Breast epithelium (tissue), 4 donors: ENCODE data around the gene FCHO2. TPM values are rescaled to one million over a fixed set of nuclear protein-coding genes. Genes with fewer than 3 reads are reported as not detected.
"Not testable (repeated sequence)": the region's sequence is repeated elsewhere in the genome, so short reads cannot be mapped to it uniquely, and the experiment has no call there.

Source experiments
- DNase-seq, 2 donors: peaks; one replicate each; pipeline ENCODE4 v3.0.0-alpha.2; 2019; ENCODE audit warnings: low spot score in 2 of 2
- H3K27ac ChIP-seq, 2 donors: fragments of 200-600 bp; sonication (generic) in 1 of 2; one replicate each; pipeline ENCODE4 v1.5.1; 2016 to 2019; ENCODE audit warnings: mild to moderate bottlenecking in 1 of 2
- H3K27me3 ChIP-seq, 2 donors: fragments of 200-600 bp; sonication (generic) in 1 of 2; one replicate each; pipeline versions ENCODE4 v1.5.1 to v1.6.0; 2017 to 2019; ENCODE audit warnings: control low read depth in 1 of 2, mild to moderate bottlenecking in 1 of 2
- H3K36me3 ChIP-seq: fragments of 200-600 bp; one replicate; pipeline ENCODE4 v1.5.1; 2019
- H3K4me1 ChIP-seq, 2 donors: fragments of 200-600 bp; sonication (generic); one replicate each; pipeline ENCODE4 v1.5.1; 2016 to 2019; ENCODE audit warnings: control low read depth in 1 of 2
- H3K4me3 ChIP-seq, 3 donors: fragments of 200-600 bp; sonication (generic); 1 replicate in 2 of 3; 2 replicates in 1 of 3; pipeline ENCODE4 v1.5.1; 2016 to 2019; ENCODE audit warnings: mild to moderate bottlenecking in 3 of 3, moderate library complexity in 2 of 3
- H3K9me3 ChIP-seq, 2 donors: fragments of 200-600 bp; sonication (generic) in 1 of 2; one replicate each; pipeline ENCODE4 v1.5.1; 2016 to 2019; ENCODE audit warnings: control low read depth in 1 of 2
- POLR2A ChIP-seq: fragments of 450-650 bp; IDR thresholded peaks from one replicate; pipeline ENCODE4 v1.6.1; 2016; ENCODE audit warnings: antibody characterized with exemption, mild to moderate bottlenecking, moderate library complexity
- POLR2AphosphoS5 ChIP-seq, 3 donors: sonication (generic); formaldehyde crosslinking; IDR thresholded peaks; one replicate each; pipeline ENCODE4 v1.6.1; 2017; ENCODE audit warnings: antibody characterized with exemption in 3 of 3
- intact Hi-C: fragments of 100-400 bp; cut with DNase I; formaldehyde crosslinking; loops from one replicate; pipeline ENCODE4 v1.15.1; 2023; ENCODE audit warnings: low total_unique reads
- total RNA-seq, 3 donors: library from RNA; depleted of rRNA; stranded (reverse); fragments of >200 nt; gene quantifications; one replicate each; pipeline ENCODE4 v1.1.0, GENCODE V29; 2016
- TF ChIP-seq, protein P1 (sequence below), 3 donors: fragments of 450-650 bp; IDR thresholded peaks; one replicate each; pipeline ENCODE4 v1.5.1; 2016 to 2017; ENCODE audit warnings: antibody characterized with exemption in 3 of 3, mild to moderate bottlenecking in 3 of 3, moderate library complexity in 3 of 3

The FCHO2 gene
- total RNA-seq, 3 donors from 2014 or later, result 30.5 to 58.8 (median 46.7) TPM

GRCh38 chr5:72957337-72957736 lies 1.5 kb downstream of the FCHO2 start:
- no peaks in the 10 kb centered on the region for H3K27me3 ChIP-seq
- peak overlapping the region; percentile 72 to 90 (median 88) for H3K4me3 ChIP-seq
- H3K36me3 ChIP-seq, result no peaks in the 10 kb centered on the region
- no peaks in the 10 kb centered on the region for H3K9me3 ChIP-seq
- no peak for DNase-seq
- H3K4me1 ChIP-seq, result no peaks in the 10 kb centered on the region
- peak overlapping the region; percentile 96 to 99 for H3K27ac ChIP-seq
- no peak for TF ChIP-seq POLR2A
- TF ChIP-seq, protein P1, sequence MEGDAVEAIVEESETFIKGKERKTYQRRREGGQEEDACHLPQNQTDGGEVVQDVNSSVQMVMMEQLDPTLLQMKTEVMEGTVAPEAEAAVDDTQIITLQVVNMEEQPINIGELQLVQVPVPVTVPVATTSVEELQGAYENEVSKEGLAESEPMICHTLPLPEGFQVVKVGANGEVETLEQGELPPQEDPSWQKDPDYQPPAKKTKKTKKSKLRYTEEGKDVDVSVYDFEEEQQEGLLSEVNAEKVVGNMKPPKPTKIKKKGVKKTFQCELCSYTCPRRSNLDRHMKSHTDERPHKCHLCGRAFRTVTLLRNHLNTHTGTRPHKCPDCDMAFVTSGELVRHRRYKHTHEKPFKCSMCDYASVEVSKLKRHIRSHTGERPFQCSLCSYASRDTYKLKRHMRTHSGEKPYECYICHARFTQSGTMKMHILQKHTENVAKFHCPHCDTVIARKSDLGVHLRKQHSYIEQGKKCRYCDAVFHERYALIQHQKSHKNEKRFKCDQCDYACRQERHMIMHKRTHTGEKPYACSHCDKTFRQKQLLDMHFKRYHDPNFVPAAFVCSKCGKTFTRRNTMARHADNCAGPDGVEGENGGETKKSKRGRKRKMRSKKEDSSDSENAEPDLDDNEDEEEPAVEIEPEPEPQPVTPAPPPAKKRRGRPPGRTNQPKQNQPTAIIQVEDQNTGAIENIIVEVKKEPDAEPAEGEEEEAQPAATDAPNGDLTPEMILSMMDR (IDR thresholded peaks at IDR 0.05), result no peak
- no peak for TF ChIP-seq POLR2AphosphoS5 (IDR thresholded peaks at IDR 0.05)
- intact Hi-C loops, result no loop called here

DNA sequence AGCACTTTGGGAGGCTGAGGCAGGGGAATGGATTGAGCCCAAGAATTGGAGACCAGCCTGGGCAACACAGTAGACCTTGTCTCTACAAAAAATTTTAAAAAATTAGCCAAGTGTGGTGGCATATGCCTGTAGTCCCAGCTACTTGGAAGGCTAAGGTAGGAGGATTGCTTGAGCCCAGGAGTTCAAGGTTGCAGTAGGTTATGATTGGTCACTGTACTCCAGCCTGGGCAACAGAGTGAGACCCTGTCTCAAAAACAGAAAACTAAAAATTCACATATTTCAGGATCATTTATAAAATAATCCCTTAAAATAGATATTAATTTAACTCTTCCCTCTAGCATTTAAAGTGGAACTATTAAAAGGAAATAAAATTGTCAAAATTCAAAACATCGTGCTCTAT lies 3.4 kb downstream of the FCHO2 start:
- intact Hi-C loops, result no loop called here
- H3K4me1 ChIP-seq, result no peaks in the 10 kb centered on the region
- no peaks in the 10 kb centered on the region for H3K27me3 ChIP-seq
- H3K27ac ChIP-seq, result no peak overlapping the region
- no peak overlapping the region for H3K4me3 ChIP-seq
- TF ChIP-seq POLR2AphosphoS5 (IDR thresholded peaks at IDR 0.05), result no peak
- TF ChIP-seq, protein P1 (IDR thresholded peaks at IDR 0.05), result no peak
- no peak for TF ChIP-seq POLR2A
- no peaks in the 10 kb centered on the region for H3K36me3 ChIP-seq
- H3K9me3 ChIP-seq, result no peaks in the 10 kb centered on the region
- DNase-seq, result no peak

DNA sequence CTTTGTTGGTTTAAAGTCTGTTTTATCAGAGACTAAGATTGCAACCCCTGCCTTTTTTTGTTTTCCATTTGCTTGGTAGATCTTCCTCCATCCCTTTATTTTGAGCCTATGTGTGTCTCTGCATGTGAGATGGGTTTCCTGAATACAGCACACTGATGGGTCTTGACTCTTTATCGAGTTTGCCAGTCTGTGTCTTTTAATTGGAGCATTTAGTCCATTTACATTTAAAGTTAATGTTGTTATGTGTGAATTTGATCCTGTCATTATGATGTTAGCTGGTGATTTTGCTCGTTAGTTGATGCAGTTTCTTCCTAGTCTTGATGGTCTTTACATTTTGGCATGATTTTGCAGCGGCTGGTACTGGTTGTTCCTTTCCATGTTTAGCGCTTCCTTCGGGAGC lies 18.6 kb downstream of the FCHO2 start:
- intact Hi-C loops, H3K4me1 ChIP-seq, H3K27ac ChIP-seq, DNase-seq, H3K27me3 ChIP-seq, H3K36me3 ChIP-seq, H3K9me3 ChIP-seq, H3K4me3 ChIP-seq: not testable (repeated sequence)

GRCh38 chr5:72976810-72977209 lies 21.0 kb downstream of the FCHO2 start:
- intact Hi-C loops, result not testable (repeated sequence)

GRCh38 chr5:72985719-72986118 lies 29.9 kb downstream of the FCHO2 start:
- intact Hi-C loops, result no loop called here
- TF ChIP-seq POLR2AphosphoS5 (IDR thresholded peaks at IDR 0.05) (no peak), POLR2A (no peak)
- TF ChIP-seq, protein P1 (IDR thresholded peaks at IDR 0.05), result no peak
- no peak overlapping the region for H3K4me3 ChIP-seq

More at GRCh38 chr5:72976810-72977209, 21.0 kb downstream of the FCHO2 start:
- not testable (repeated sequence) for H3K36me3 ChIP-seq, H3K9me3 ChIP-seq, DNase-seq, H3K27me3 ChIP-seq, H3K4me3 ChIP-seq, H3K27ac ChIP-seq, H3K4me1 ChIP-seq

GRCh38 chr5:72988769-72989168 lies 32.9 kb downstream of the FCHO2 start:
- Histone ChIP-seq H3K4me1 (no peaks in the 10 kb centered on the region), H3K9me3 (no peaks in the 10 kb centered on the region), H3K27ac (no peak overlapping the region), H3K36me3 (no peaks in the 10 kb centered on the region), H3K27me3 (no peaks in the 10 kb centered on the region), H3K4me3 (no peak overlapping the region)
- intact Hi-C loops, result no loop called here
- TF ChIP-seq POLR2A (no peak), POLR2AphosphoS5 (IDR thresholded peaks at IDR 0.05) (no peak)
- TF ChIP-seq, protein P1 (IDR thresholded peaks at IDR 0.05), result no peak
- no peak for DNase-seq

More at GRCh38 chr5:72985719-72986118, 29.9 kb downstream of the FCHO2 start:
- Histone ChIP-seq H3K9me3 (no peaks in the 10 kb centered on the region), H3K27ac (no peak overlapping the region), H3K27me3 (no peaks in the 10 kb centered on the region), H3K4me1 (no peaks in the 10 kb centered on the region), H3K36me3 (no peaks in the 10 kb centered on the region)
- no peak for DNase-seq
